HG02973 (cell line): ENCODE measurements around the gene DZIP1.

Experiments used
- ATAC-seq: cut with Tn5 transposase; IDR thresholded peaks from one replicate; pipeline ENCODE4 v1.9.1; 2021; ENCODE audit warnings: moderate library complexity; ENCODE audit not compliant: unreplicated experiment

DZIP1 gene

GRCh38 chr13:95643571-95643935 is 953 bp downstream of the DZIP1 start:
- no peak for ATAC-seq

- no peak for ATAC-seq
These were observed 1.5 kb downstream of the DZIP1 start for GRCh38 chr13:95642999-95643398.

GRCh38 chr13:95642028-95642621 is 2.4 kb downstream of the DZIP1 start:
- no peak for ATAC-seq

GRCh38 chr13:95641291-95642027 is 3.0 kb downstream of the DZIP1 start:
- ATAC-seq: no peak

GRCh38 chr13:95636853-95637252 is 7.7 kb downstream of the DZIP1 start:
- no peak for ATAC-seq

GRCh38 chr13:95630593-95630992 is 13.9 kb downstream of the DZIP1 start:
- no peak for ATAC-seq

GRCh38 chr13:95629071-95629470 is 15.4 kb downstream of the DZIP1 start:
- ATAC-seq: no peak

GRCh38 chr13:95628488-95628887 is 16.0 kb downstream of the DZIP1 start:
- ATAC-seq: no peak

- ATAC-seq: no peak
These were observed 16.9 kb downstream of the DZIP1 start for GRCh38 chr13:95627590-95627989.

GRCh38 chr13:95626768-95627167 is 17.7 kb downstream of the DZIP1 start:
- ATAC-seq: no peak

- ATAC-seq: no peak
These were observed 20.5 kb downstream of the DZIP1 start for GRCh38 chr13:95624020-95624419.

GRCh38 chr13:95623141-95623540 is 21.4 kb downstream of the DZIP1 start:
- no peak for ATAC-seq

- ATAC-seq: no peak
These were observed 23.5 kb downstream of the DZIP1 start for GRCh38 chr13:95620825-95621498.

GRCh38 chr13:95620030-95620824 is 24.3 kb downstream of the DZIP1 start:
- ATAC-seq: no peak

- no peak for ATAC-seq
These were observed 29.0 kb downstream of the DZIP1 start for GRCh38 chr13:95615539-95615938.

- no peak for ATAC-seq
These were observed 29.8 kb downstream of the DZIP1 start for GRCh38 chr13:95614641-95615245.

- no peak for ATAC-seq
These were observed 35.7 kb downstream of the DZIP1 start for GRCh38 chr13:95608640-95609323.

GRCh38 chr13:95607366-95607765 is 37.1 kb downstream of the DZIP1 start:
- ATAC-seq: no peak

GRCh38 chr13:95605448-95606125 is 38.9 kb downstream of the DZIP1 start:
- ATAC-seq: no peak

- no peak for ATAC-seq
These were observed 40.0 kb downstream of the DZIP1 start for GRCh38 chr13:95604556-95604915.
